C4-2B (cell line): ENCODE results near the gene NEIL1.

ENCODE experiments used
- ZFX ChIP-seq: fragments of 450-650 bp; IDR thresholded peaks from 2 replicates; pipeline ENCODE4 v1.6.1; 2017
- TF ChIP-seq, protein P1 (sequence below): fragments of 450-650 bp; conservative IDR thresholded peaks from 2 replicates; pipeline ENCODE4 v1.5.1; 2017; ENCODE audit warnings: mild to moderate bottlenecking

DNA sequence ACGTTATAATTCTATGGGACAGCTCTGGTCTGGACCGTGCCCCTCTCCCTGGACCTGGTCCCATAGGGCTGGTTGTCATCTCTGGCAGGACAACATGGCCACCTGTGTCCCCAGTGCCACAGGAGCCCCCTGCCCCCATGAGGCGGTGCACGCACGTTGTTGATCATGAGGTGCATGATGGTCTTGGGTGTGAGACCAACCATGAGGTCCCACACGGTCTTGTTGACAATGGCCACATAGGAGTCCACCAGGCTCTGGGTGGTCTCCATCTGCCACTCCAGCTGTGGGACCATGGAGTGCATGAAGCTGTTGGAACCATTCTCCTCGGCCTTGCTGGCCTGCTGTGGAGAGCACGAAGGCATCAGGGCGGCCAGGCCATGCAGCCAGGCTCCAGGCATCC lies 44.5 kb upstream of the NEIL1 start:
- TF ChIP-seq, protein P1, sequence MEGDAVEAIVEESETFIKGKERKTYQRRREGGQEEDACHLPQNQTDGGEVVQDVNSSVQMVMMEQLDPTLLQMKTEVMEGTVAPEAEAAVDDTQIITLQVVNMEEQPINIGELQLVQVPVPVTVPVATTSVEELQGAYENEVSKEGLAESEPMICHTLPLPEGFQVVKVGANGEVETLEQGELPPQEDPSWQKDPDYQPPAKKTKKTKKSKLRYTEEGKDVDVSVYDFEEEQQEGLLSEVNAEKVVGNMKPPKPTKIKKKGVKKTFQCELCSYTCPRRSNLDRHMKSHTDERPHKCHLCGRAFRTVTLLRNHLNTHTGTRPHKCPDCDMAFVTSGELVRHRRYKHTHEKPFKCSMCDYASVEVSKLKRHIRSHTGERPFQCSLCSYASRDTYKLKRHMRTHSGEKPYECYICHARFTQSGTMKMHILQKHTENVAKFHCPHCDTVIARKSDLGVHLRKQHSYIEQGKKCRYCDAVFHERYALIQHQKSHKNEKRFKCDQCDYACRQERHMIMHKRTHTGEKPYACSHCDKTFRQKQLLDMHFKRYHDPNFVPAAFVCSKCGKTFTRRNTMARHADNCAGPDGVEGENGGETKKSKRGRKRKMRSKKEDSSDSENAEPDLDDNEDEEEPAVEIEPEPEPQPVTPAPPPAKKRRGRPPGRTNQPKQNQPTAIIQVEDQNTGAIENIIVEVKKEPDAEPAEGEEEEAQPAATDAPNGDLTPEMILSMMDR = no peak
- TF ChIP-seq ZFX = no peak
